Measurements from ENCODE around the gene NCOA1. TPM values are rescaled to one million over a fixed set of nuclear protein-coding genes. Genes with fewer than 3 reads are reported as not detected.

Gene NCOA1
- total and polyA plus RNA-seq, 10 of the 15 experiments (the other 5 are each of a cell fraction or from before 2014, with no cell fraction given) = 1.8 to 35.6 (median 6.1) TPM

DNA sequence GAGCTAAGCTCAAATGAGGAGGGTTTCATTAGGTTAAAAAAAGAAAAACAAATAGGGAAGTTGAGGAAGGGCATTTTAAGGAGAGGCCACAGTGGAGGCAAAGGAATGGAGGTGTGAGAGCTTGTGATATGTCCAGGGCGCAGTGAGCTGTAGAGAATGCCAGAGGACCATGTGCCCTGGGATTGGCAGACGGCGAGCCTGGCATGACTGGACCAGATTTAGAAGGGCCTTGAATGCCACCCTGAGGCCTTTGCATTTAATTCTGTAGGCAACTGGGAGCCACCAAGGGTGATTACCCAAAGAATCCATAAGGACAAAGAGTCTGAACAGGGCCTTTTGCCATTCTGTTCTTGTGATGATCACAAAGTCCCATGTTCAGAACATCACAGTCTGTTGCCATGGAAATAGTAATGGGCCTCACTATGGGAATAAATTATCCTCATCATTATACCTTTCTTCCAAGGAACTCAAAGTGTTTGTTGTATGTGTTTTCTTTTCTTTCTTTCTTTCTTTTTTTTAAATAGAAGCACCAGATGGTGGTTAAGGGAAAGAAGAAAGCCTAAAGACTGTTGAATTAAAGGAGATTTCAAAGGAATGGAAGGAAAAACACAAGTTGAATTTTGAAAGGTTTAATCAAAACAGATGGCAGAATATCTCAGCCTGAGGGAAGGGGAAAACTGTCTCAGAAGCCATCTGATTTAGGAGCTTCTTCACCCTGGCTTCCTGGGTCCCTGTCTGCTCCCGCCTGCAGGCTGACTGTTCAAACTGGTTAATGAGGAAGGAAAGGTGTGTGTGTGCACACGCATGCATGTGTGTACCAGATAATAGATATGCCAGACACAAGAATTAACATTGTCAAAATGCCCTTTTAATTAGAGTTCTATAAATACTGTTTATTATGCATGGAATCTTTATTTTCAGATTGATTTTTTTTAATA is 31.6 kb upstream of the NCOA1 start (continued):
- TF ChIP-seq, protein P1, sequence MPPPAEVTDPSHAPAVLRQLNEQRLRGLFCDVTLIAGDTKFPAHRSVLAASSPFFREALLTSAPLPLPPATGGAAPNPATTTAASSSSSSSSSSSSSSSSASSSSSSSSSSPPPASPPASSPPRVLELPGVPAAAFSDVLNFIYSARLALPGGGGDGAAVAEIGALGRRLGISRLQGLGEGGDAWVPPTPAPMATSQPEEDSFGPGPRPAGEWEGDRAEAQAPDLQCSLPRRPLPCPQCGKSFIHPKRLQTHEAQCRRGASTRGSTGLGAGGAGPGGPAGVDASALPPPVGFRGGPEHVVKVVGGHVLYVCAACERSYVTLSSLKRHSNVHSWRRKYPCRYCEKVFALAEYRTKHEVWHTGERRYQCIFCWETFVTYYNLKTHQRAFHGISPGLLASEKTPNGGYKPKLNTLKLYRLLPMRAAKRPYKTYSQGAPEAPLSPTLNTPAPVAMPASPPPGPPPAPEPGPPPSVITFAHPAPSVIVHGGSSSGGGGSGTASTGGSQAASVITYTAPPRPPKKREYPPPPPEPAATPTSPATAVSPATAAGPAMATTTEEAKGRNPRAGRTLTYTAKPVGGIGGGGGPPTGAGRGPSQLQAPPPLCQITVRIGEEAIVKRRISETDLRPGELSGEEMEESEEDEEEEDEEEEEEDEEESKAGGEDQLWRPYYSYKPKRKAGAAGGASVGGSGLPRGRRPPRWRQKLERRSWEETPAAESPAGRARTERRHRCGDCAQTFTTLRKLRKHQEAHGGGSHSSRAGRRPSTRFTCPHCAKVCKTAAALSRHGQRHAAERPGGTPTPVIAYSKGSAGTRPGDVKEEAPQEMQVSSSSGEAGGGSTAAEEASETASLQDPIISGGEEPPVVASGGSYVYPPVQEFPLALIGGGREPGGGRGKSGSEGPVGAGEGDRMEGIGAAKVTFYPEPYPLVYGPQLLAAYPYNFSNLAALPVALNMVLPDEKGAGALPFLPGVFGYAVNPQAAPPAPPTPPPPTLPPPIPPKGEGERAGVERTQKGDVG (CRISPR knock-in tag; IDR thresholded peaks at IDR 0.05) = no peak
- no peak for TF ChIP-seq SP1 (IDR thresholded peaks at IDR 0.05; ENCODE audit: low read depth, low read length)
- no peak for TF ChIP-seq POLR2AphosphoS2 (IDR thresholded peaks at IDR 0.05; ENCODE audit: low read depth, low read length)
- no peak for TF ChIP-seq PAX8 (IDR thresholded peaks at IDR 0.05)
- no peak for TF ChIP-seq SREBF2 (IDR thresholded peaks at IDR 0.05; ENCODE audit: low read length)
- TF ChIP-seq, protein P2, sequence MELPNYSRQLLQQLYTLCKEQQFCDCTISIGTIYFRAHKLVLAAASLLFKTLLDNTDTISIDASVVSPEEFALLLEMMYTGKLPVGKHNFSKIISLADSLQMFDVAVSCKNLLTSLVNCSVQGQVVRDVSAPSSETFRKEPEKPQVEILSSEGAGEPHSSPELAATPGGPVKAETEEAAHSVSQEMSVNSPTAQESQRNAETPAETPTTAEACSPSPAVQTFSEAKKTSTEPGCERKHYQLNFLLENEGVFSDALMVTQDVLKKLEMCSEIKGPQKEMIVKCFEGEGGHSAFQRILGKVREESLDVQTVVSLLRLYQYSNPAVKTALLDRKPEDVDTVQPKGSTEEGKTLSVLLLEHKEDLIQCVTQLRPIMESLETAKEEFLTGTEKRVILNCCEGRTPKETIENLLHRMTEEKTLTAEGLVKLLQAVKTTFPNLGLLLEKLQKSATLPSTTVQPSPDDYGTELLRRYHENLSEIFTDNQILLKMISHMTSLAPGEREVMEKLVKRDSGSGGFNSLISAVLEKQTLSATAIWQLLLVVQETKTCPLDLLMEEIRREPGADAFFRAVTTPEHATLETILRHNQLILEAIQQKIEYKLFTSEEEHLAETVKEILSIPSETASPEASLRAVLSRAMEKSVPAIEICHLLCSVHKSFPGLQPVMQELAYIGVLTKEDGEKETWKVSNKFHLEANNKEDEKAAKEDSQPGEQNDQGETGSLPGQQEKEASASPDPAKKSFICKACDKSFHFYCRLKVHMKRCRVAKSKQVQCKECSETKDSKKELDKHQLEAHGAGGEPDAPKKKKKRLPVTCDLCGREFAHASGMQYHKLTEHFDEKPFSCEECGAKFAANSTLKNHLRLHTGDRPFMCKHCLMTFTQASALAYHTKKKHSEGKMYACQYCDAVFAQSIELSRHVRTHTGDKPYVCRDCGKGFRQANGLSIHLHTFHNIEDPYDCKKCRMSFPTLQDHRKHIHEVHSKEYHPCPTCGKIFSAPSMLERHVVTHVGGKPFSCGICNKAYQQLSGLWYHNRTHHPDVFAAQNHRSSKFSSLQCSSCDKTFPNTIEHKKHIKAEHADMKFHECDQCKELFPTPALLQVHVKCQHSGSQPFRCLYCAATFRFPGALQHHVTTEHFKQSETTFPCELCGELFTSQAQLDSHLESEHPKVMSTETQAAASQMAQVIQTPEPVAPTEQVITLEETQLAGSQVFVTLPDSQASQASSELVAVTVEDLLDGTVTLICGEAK (IDR thresholded peaks at IDR 0.05; ENCODE audit: borderline replicate concordance) = no peak
- TF ChIP-seq, protein P3, sequence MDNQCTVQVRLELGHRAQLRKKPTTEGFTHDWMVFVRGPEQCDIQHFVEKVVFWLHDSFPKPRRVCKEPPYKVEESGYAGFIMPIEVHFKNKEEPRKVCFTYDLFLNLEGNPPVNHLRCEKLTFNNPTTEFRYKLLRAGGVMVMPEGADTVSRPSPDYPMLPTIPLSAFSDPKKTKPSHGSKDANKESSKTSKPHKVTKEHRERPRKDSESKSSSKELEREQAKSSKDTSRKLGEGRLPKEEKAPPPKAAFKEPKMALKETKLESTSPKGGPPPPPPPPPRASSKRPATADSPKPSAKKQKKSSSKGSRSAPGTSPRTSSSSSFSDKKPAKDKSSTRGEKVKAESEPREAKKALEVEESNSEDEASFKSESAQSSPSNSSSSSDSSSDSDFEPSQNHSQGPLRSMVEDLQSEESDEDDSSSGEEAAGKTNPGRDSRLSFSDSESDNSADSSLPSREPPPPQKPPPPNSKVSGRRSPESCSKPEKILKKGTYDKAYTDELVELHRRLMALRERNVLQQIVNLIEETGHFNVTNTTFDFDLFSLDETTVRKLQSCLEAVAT (IDR thresholded peaks at IDR 0.05) = no peak
- no peak for TF ChIP-seq EED (IDR thresholded peaks at IDR 0.05; ENCODE audit: low read depth)

All from GM12878 (cell line).